Measurements from ENCODE around the gene SPINDOC. TPM values are rescaled to one million over a fixed set of nuclear protein-coding genes. Genes with fewer than 3 reads are reported as not detected.

SPINDOC gene, protein sequence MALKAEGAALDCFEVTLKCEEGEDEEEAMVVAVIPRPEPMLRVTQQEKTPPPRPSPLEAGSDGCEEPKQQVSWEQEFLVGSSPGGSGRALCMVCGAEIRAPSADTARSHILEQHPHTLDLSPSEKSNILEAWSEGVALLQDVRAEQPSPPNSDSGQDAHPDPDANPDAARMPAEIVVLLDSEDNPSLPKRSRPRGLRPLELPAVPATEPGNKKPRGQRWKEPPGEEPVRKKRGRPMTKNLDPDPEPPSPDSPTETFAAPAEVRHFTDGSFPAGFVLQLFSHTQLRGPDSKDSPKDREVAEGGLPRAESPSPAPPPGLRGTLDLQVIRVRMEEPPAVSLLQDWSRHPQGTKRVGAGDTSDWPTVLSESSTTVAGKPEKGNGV
- total RNA-seq: 10 to 100 TPM; 10.2 to 22.7 (median 19.5) TPM
- polyA plus RNA-seq: 10 to 100 TPM in 1 of 2 donors, 1 to 10 TPM in 1; 5.4 to 15.8 TPM
- long read RNA-seq, donor 1, partial matches to known transcripts: 0 of 7 reads
- long read RNA-seq, donor 1, other reads (novel, unspliced or antisense): 7 of 7 reads
- long read RNA-seq, donor 2, transcript SPINDOC-201 (6 exons, 2,024 nt): major isoform, 18 of 27 reads
- long read RNA-seq, donor 2, partial matches to known transcripts: 9 of 27 reads
- long read RNA-seq, donor 2, other reads (novel, unspliced or antisense): 0 of 27 reads
- long read RNA-seq, donor 3, partial matches to known transcripts: 0 of 5 reads
- long read RNA-seq, donor 3, other reads (novel, unspliced or antisense): 2 of 5 reads

DNA sequence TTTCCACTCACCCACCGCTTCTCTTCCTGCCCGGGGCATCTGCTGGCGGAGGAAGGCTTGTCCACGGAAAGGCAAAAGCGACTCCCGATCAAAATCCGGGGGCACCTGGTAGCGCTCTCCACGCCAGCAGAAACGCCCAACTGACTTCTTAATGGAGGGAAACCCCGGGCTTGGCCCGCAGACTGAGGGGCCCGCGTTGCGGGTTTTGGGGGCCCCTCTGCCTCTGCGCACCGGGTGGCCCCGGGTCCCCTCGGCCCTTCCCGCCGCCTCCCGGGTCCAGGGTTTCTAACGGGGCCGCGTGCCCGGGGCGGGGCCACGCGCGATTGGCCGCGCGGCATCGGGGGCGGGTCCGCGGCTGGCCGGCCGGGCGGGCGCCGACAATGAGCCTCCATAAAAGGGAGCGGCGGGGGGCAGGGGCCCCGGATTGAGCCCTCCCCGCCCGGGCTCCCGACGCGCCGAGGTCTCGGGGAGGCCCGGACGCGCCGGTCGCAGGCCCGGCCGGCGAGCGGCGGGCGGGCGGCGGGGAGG, at the start of gene SPINDOC:
Gene SPINDOC (plus strand): TSS at position 422 of the 528 bp plus-strand sequence. CDS start 231 bp downstream, outside the sequence.
- TF ChIP-seq POLR2A (IDR thresholded peaks at IDR 0.05) (no peak), EP300 (IDR thresholded peaks at IDR 0.05) (no peak)
- TF ChIP-seq, protein P1, sequence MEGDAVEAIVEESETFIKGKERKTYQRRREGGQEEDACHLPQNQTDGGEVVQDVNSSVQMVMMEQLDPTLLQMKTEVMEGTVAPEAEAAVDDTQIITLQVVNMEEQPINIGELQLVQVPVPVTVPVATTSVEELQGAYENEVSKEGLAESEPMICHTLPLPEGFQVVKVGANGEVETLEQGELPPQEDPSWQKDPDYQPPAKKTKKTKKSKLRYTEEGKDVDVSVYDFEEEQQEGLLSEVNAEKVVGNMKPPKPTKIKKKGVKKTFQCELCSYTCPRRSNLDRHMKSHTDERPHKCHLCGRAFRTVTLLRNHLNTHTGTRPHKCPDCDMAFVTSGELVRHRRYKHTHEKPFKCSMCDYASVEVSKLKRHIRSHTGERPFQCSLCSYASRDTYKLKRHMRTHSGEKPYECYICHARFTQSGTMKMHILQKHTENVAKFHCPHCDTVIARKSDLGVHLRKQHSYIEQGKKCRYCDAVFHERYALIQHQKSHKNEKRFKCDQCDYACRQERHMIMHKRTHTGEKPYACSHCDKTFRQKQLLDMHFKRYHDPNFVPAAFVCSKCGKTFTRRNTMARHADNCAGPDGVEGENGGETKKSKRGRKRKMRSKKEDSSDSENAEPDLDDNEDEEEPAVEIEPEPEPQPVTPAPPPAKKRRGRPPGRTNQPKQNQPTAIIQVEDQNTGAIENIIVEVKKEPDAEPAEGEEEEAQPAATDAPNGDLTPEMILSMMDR (IDR thresholded peaks at IDR 0.05): no peak
- intact Hi-C loops (cut with DNase I): loop anchor here in 2 of 4 donors (2.0 to 5.0 kb wide), 2 partner anchors 44 to 46 kb away; partner anchors contain the start of gene ZFTA (in 2 of the 2)

DNA sequence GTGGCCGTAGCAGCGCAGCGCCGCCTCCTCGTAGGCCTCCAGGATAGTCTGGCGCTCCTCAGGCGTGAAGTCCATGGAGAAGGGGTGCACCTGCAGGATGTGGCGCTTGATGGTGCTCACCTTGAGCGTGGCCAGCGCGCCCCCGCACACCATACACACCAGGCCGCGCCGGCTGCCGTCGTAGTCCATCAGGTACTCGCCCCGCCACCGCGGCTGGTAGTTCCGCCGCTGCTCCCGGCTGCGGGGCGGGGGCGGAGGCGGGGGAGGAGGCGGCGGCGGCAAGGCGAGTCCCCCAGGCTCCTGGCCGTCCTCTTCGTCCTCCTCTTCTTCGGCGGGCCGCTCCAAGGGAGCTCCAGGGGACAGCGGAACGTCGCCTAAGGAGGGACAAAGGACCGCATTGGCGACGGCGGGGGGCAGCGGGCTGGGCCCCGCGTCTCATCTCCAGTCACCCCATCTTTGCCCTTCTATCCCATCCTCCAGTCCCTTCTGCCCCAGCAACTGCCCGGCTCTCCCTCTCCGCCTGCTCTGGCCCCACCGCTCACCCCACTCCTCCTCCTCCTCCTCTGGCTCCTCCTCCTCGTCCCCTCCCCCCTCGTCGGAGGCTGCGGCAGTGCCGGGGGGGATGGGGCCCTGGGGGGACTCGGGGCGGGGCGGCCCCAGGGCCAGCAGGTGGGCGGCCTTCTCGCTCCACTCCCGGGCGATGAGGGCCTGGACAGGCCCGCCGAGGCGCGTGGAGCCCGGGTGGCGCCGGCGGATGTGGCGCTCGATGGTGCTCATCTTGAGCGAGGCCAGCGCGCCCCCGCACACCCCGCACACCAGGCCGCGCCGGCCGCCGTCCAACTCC, 49.5 kb upstream of the SPINDOC start:
- peak; percentile 84 to 87 (median 87) for DNase-seq
- Histone ChIP-seq H3K9me3 (no peaks in the 10 kb centered on the region), H3K4me3 (peak overlapping the region; percentile 52), H3K4me1 (ENCODE audit: insufficient read depth) (peaks cover 17% of the 10 kb centered on the region), H3K27ac (peak overlapping the region; percentile 89 to 92), H3K27me3 (no peaks in the 10 kb centered on the region), H3K36me3 (no peaks in the 10 kb centered on the region)
- intact Hi-C loops (cut with DNase I): loop anchor here in 2 of 4 donors (10.0 kb wide), 3 partner anchors 79 to 879 kb away; partner anchors contain the start of genes RTN3 (in 1 of the 2) and SLC3A2 (in 1 of the 2)
- 4 to 16% (median 8%) methylated on average over 42 to 82 of the region's 82 CpGs for WGBS, 3 donors
- TF ChIP-seq EP300 (IDR thresholded peaks at IDR 0.05): no peak
- TF ChIP-seq, protein P1 (IDR thresholded peaks at IDR 0.05): peak in 1 of 3 donors; percentile 5
- peak; percentile 34 for TF ChIP-seq POLR2A (IDR thresholded peaks at IDR 0.05)

More for the DNA sequence above, at the start of gene SPINDOC:
- Histone ChIP-seq H3K36me3 (no peaks in the 10 kb centered on the region), H3K4me1 (ENCODE audit: insufficient read depth) (peaks cover 9% of the 10 kb centered on the region), H3K9me3 (no peaks in the 10 kb centered on the region), H3K4me3 (peak within 1 kb of the TSS; percentile 90), H3K27ac (peak within 1 kb of the TSS; percentile 49 to 64), H3K27me3 (no peaks in the 10 kb centered on the region)
- WGBS, 3 donors: 0 to 1% (median 1%) methylated on average over 25 to 65 of the region's 65 CpGs
- peak; percentile 72 to 85 (median 79) for DNase-seq

DNA sequence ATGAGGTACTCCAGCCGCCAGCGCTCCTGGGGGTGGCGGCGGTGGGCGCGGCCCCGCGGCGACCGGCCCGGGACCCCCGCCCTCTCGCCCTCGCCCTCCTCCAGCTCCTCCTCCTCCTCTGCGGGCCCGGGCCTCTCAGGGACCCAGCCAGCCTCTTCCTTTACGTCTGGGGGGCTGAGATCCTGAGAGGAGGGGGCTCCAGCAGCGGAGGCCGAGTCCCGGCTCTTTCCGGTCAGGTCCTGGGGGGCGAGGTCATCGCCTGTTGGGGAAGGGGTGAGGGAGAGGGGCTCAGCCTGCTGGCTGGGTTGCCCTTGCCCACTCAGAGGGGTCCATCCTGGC, 48.9 kb upstream of the SPINDOC start:
- Histone ChIP-seq H3K4me3 (peak overlapping the region; percentile 52), H3K4me1 (ENCODE audit: insufficient read depth) (peaks cover 17% of the 10 kb centered on the region), H3K27ac (peak overlapping the region; percentile 89 to 92), H3K9me3 (no peaks in the 10 kb centered on the region), H3K36me3 (no peaks in the 10 kb centered on the region), H3K27me3 (no peaks in the 10 kb centered on the region)
- TF ChIP-seq POLR2A (IDR thresholded peaks at IDR 0.05): no peak
- TF ChIP-seq, protein P1 (IDR thresholded peaks at IDR 0.05): no peak
- TF ChIP-seq EP300 (IDR thresholded peaks at IDR 0.05): no peak
- intact Hi-C loops (cut with DNase I): loop anchor here in 2 of 4 donors (10.0 kb wide), 3 partner anchors 80 to 880 kb away; partner anchors contain the start of genes RTN3 (in 1 of the 2) and SLC3A2 (in 1 of the 2)
- DNase-seq: peak in 1 of 5 donors; percentile 71
- 18 to 43% (median 25%) methylated on average over 21 to 23 of the region's 23 CpGs for WGBS, 3 donors
